Activated CD4-positive, alpha-beta T cell treated with anti-CD3 and anti-CD28 coated beads for 48 hours (primary cell): Measurements from ENCODE around the gene FBH1.

Source experiments
- DNase-seq: peaks from one replicate; pipeline ENCODE4 v3.0.0-alpha.2; 2020

Gene FBH1

GRCh38 chr10:5983774-5984173, 93.7 kb downstream of the FBH1 start:
- no peak for DNase-seq

GRCh38 chr10:5985029-5985428, 95.0 kb downstream of the FBH1 start:
- no peak for DNase-seq
